GM23338 (cell line): ENCODE measurements around the gene HCFC1. TPM values are rescaled to one million over a fixed set of nuclear protein-coding genes. Genes with fewer than 3 reads are reported as not detected.
A peak's percentile ranks its signal among the peaks of the same experiment; 100 is the strongest.

ENCODE experiments used
- ATAC-seq: fragments of 200-7000 bp; cut with Tn5 transposase; 3 replicates; pipeline ENCODE4 v1.9.1; 2020
- DNase-seq: peaks from one replicate; pipeline ENCODE4 v3.0.0-alpha.2; 2015; ENCODE audit warnings: low spot score
- H2AFZ ChIP-seq: fragments of 200-600 bp; sonication (generic); 2 replicates; pipeline ENCODE4 v1.8.0; 2016; ENCODE audit warnings: antibody characterized with exemption, mild to moderate bottlenecking, moderate library complexity
- H3F3A ChIP-seq: fragments of 200-600 bp; sonication (generic); replicated peaks from 2 replicates; pipeline ENCODE4 v1.8.0; 2017; ENCODE audit warnings: antibody characterized with exemption, mixed run types, low read depth
- H3K27ac ChIP-seq: fragments of 200-600 bp; sonication (generic); 2 replicates; pipeline ENCODE4 v1.6.1; 2016; ENCODE audit warnings: low read depth
- H3K27me3 ChIP-seq: fragments of 200-600 bp; sonication (generic); 2 replicates; pipeline ENCODE4 v1.8.0; 2016; ENCODE audit warnings: mild to moderate bottlenecking, mixed run types, moderate library complexity; ENCODE audit not compliant: insufficient read depth
- H3K36me3 ChIP-seq: fragments of 200-600 bp; sonication (generic); 2 replicates; pipeline ENCODE4 v1.8.0; 2016; ENCODE audit warnings: mild to moderate bottlenecking; ENCODE audit not compliant: insufficient read depth
- H3K4me1 ChIP-seq: fragments of 200-600 bp; sonication (generic); 2 replicates; pipeline ENCODE4 v1.8.0; 2016; ENCODE audit warnings: mild to moderate bottlenecking, moderate library complexity; ENCODE audit not compliant: insufficient read depth
- H3K4me2 ChIP-seq: fragments of 200-600 bp; sonication (generic); 2 replicates; pipeline ENCODE4 v1.7.1; 2017; ENCODE audit warnings: mixed run types
- H3K4me3 ChIP-seq: fragments of 200-600 bp; sonication (generic); 2 replicates; pipeline ENCODE4 v1.6.1; 2016; ENCODE audit warnings: mixed run types
- H3K79me2 ChIP-seq: fragments of 200-600 bp; sonication (generic); replicated peaks from 2 replicates; pipeline ENCODE4 v1.8.0; 2017; ENCODE audit warnings: mild to moderate bottlenecking; ENCODE audit not compliant: insufficient read depth
- H3K9me2 ChIP-seq: fragments of 200-600 bp; sonication (generic); 2 replicates; pipeline ENCODE4 v1.8.0; 2017; ENCODE audit not compliant: insufficient read depth
- H4K20me1 ChIP-seq: fragments of 200-600 bp; sonication (generic); replicated peaks from 2 replicates; pipeline ENCODE4 v1.8.0; 2017; ENCODE audit warnings: mild to moderate bottlenecking; ENCODE audit not compliant: insufficient read depth
- H3K27ac Mint-ChIP-seq: 2 replicates; pipeline ENCODE4 v1.8.0; 2020; ENCODE audit warnings: inconsistent platforms, mild to moderate bottlenecking, moderate library complexity, mixed read lengths
- H3K27me3 Mint-ChIP-seq: 3 replicates; pipeline ENCODE4 v1.8.0; 2022; ENCODE audit warnings: low read depth, mild to moderate bottlenecking, moderate library complexity, mixed read lengths, inconsistent platforms; ENCODE audit not compliant: insufficient read depth, poor library complexity
- H3K36me3 Mint-ChIP-seq: 3 replicates; pipeline ENCODE4 v1.8.0; 2021; ENCODE audit warnings: low read depth, mild to moderate bottlenecking, inconsistent platforms, moderate library complexity, mixed read lengths
- H3K4me1 Mint-ChIP-seq: 3 replicates; pipeline ENCODE4 v1.8.0; 2020; ENCODE audit warnings: mild to moderate bottlenecking, inconsistent platforms, mixed read lengths
- H3K4me3 Mint-ChIP-seq: 3 replicates; pipeline ENCODE4 v1.8.0; 2021; ENCODE audit warnings: moderate library complexity, mild to moderate bottlenecking, inconsistent platforms, mixed read lengths
- H3K9me3 Mint-ChIP-seq: 3 replicates; pipeline ENCODE4 v1.8.0; 2020; ENCODE audit warnings: moderate library complexity, mild to moderate bottlenecking, inconsistent platforms, mixed read lengths
- CREB1 ChIP-seq: fragments of 250-450 bp; sonication (Bioruptor Pico); IDR thresholded peaks from 2 replicates; pipeline ENCODE4 v1.5.0; 2020; ENCODE audit warnings: low read depth, mild to moderate bottlenecking, moderate library complexity
- EZH2 ChIP-seq: fragments of 200-600 bp; sonication (generic); IDR thresholded peaks from one replicate; pipeline ENCODE4 v1.8.0; 2017; ENCODE audit warnings: antibody characterized with exemption, mild to moderate bottlenecking, low read depth; ENCODE audit not compliant: unreplicated experiment
- EZH2phosphoT487 ChIP-seq: fragments of 200-600 bp; sonication (generic); IDR thresholded peaks from one replicate; pipeline ENCODE4 v1.8.1; 2018; ENCODE audit warnings: antibody characterized with exemption; ENCODE audit not compliant: unreplicated experiment
- JUNB ChIP-seq: IDR thresholded peaks from one replicate; pipeline ENCODE4 v1.6.1; 2016; ENCODE audit warnings: antibody characterized with exemption; ENCODE audit not compliant: unreplicated experiment
- NANOG ChIP-seq: IDR thresholded peaks from 2 replicates; pipeline ENCODE4 v1.6.1; 2016; ENCODE audit warnings: antibody characterized with exemption, borderline replicate concordance
- POLR2AphosphoS5 ChIP-seq: IDR thresholded peaks from 2 replicates; pipeline ENCODE4 v1.6.1; 2016; ENCODE audit warnings: antibody characterized with exemption, low read depth
- STAT1 ChIP-seq: IDR thresholded peaks from one replicate; pipeline ENCODE4 v1.6.1; 2016; ENCODE audit warnings: antibody characterized with exemption; ENCODE audit not compliant: unreplicated experiment
- ZNF114 ChIP-seq: fragments of 250-450 bp; sonication (Bioruptor Pico); IDR thresholded peaks from 2 replicates; pipeline ENCODE4 v1.5.0; 2020; ENCODE audit warnings: mild to moderate bottlenecking, moderate library complexity
- ZNF331 ChIP-seq: fragments of 250-450 bp; sonication (Bioruptor Pico); IDR thresholded peaks from 2 replicates; pipeline ENCODE4 v1.5.0; 2020; ENCODE audit warnings: low read depth, mild to moderate bottlenecking, moderate library complexity
- polyA plus RNA-seq: library from polyadenylated mRNA; unstranded; fragments of >200 nt; fragmentation: Nextera tagmentation; extraction: Ambion mirVana; gene quantifications from 2 replicates; pipeline ENCODE4 v1.2.1, GENCODE V29; 2016
- total RNA-seq: library from RNA; depleted of rRNA; stranded (reverse); fragments of >200 nt; shearing (Covaris generic); gene quantifications from 2 replicates; pipeline ENCODE4 v1.2.3, GENCODE V29; 2014
- TF ChIP-seq, protein P1 (sequence below), 2 experiments: fragments of 200-600 bp in 1 of 2; sonication (generic) in 1 of 2; conservative IDR thresholded peaks; 2 replicates each; pipeline versions ENCODE4 v1.5.1 to v1.6.1; 2016 to 2017; ENCODE audit warnings: antibody characterized with exemption in 2 of 2, low read depth in 2 of 2, mild to moderate bottlenecking in 2 of 2, moderate library complexity in 1 of 2
- TF ChIP-seq, protein P2 (sequence below): fragments of 250-450 bp; sonication (Bioruptor Pico); IDR thresholded peaks from 2 replicates; pipeline ENCODE4 v1.5.0; 2020; ENCODE audit warnings: mild to moderate bottlenecking, moderate library complexity
- TF ChIP-seq, protein P3 (sequence below): IDR thresholded peaks from 2 replicates; pipeline ENCODE4 v1.6.1; 2016; ENCODE audit warnings: antibody characterized with exemption
- TF ChIP-seq, protein P4 (sequence below): IDR thresholded peaks from one replicate; pipeline ENCODE4 v1.6.1; 2018; ENCODE audit warnings: antibody characterized with exemption; ENCODE audit not compliant: unreplicated experiment

Gene HCFC1
- total and polyA plus RNA-seq, 2 experiments from 2014 or later, result 33.0 to 188 TPM

DNA sequence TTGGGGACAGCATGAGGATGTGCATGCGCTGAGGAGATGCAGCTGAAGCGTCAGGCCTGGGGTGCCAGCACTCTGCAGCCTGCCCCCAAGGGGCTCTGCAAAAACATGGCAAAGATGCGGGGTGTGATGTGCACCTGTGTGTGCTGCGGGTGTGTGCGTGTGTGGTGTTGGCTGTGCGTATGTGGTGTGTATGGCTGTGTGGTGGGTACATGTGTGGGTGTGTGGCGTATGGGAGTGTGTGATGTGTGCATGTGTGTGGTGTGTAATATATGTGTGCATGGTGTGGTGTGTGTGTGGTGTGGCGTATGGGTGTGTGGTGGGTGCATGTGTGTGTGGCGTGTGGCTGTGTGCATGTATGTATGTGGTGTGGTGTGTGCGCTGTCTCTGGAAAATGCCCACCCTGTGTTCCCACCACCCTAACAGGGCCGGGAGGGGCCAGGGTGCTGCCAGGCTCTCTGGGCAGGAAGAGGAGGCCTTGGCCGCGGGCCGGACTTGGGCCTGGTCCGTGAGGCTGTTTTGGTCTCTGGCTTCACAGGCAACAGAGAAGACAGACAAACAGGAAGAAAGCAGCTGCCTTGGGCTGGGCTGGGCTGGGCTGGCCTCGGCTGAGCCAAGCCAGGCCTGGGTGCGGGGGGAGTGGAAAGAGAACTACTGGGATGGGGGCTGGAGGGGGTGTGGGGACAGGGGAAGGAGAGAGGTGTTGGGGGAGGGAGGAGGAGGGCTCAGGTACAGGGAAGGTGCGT is 68.2 kb downstream of the HCFC1 start:
- no peaks in the 10 kb centered on the region for H3K9me2 ChIP-seq
- Mint-ChIP-seq H3K9me3 (no peaks in the 10 kb centered on the region; the same call in 2 of the 3 replicates), H3K36me3 (no peaks in the 10 kb centered on the region), H3K4me3 (no peak overlapping the region), H3K4me1 (peaks cover 26% of the 10 kb centered on the region), H3K27me3 (peaks cover 15% of the 10 kb centered on the region), H3K27ac (peak overlapping the region; percentile 77; the same call in 1 of the 2 replicates)
- H3K36me3 ChIP-seq, result no peaks in the 10 kb centered on the region
- peak; percentile 10 for ATAC-seq
- DNase-seq, result no peak
- no peak overlapping the region for H3K4me3 ChIP-seq
- no peak overlapping the region for H3K4me2 ChIP-seq
- H2AFZ ChIP-seq, result no peak overlapping the region
- H4K20me1 ChIP-seq, result no peaks in the 10 kb centered on the region
- no peak overlapping the region for H3K27ac ChIP-seq
- TF ChIP-seq JUNB, result no peak
- TF ChIP-seq, protein P1, sequence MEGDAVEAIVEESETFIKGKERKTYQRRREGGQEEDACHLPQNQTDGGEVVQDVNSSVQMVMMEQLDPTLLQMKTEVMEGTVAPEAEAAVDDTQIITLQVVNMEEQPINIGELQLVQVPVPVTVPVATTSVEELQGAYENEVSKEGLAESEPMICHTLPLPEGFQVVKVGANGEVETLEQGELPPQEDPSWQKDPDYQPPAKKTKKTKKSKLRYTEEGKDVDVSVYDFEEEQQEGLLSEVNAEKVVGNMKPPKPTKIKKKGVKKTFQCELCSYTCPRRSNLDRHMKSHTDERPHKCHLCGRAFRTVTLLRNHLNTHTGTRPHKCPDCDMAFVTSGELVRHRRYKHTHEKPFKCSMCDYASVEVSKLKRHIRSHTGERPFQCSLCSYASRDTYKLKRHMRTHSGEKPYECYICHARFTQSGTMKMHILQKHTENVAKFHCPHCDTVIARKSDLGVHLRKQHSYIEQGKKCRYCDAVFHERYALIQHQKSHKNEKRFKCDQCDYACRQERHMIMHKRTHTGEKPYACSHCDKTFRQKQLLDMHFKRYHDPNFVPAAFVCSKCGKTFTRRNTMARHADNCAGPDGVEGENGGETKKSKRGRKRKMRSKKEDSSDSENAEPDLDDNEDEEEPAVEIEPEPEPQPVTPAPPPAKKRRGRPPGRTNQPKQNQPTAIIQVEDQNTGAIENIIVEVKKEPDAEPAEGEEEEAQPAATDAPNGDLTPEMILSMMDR (conservative IDR thresholded peaks at IDR 0.05; ENCODE audit: low read depth in 2 of 2), result no peak
- TF ChIP-seq, protein P2, sequence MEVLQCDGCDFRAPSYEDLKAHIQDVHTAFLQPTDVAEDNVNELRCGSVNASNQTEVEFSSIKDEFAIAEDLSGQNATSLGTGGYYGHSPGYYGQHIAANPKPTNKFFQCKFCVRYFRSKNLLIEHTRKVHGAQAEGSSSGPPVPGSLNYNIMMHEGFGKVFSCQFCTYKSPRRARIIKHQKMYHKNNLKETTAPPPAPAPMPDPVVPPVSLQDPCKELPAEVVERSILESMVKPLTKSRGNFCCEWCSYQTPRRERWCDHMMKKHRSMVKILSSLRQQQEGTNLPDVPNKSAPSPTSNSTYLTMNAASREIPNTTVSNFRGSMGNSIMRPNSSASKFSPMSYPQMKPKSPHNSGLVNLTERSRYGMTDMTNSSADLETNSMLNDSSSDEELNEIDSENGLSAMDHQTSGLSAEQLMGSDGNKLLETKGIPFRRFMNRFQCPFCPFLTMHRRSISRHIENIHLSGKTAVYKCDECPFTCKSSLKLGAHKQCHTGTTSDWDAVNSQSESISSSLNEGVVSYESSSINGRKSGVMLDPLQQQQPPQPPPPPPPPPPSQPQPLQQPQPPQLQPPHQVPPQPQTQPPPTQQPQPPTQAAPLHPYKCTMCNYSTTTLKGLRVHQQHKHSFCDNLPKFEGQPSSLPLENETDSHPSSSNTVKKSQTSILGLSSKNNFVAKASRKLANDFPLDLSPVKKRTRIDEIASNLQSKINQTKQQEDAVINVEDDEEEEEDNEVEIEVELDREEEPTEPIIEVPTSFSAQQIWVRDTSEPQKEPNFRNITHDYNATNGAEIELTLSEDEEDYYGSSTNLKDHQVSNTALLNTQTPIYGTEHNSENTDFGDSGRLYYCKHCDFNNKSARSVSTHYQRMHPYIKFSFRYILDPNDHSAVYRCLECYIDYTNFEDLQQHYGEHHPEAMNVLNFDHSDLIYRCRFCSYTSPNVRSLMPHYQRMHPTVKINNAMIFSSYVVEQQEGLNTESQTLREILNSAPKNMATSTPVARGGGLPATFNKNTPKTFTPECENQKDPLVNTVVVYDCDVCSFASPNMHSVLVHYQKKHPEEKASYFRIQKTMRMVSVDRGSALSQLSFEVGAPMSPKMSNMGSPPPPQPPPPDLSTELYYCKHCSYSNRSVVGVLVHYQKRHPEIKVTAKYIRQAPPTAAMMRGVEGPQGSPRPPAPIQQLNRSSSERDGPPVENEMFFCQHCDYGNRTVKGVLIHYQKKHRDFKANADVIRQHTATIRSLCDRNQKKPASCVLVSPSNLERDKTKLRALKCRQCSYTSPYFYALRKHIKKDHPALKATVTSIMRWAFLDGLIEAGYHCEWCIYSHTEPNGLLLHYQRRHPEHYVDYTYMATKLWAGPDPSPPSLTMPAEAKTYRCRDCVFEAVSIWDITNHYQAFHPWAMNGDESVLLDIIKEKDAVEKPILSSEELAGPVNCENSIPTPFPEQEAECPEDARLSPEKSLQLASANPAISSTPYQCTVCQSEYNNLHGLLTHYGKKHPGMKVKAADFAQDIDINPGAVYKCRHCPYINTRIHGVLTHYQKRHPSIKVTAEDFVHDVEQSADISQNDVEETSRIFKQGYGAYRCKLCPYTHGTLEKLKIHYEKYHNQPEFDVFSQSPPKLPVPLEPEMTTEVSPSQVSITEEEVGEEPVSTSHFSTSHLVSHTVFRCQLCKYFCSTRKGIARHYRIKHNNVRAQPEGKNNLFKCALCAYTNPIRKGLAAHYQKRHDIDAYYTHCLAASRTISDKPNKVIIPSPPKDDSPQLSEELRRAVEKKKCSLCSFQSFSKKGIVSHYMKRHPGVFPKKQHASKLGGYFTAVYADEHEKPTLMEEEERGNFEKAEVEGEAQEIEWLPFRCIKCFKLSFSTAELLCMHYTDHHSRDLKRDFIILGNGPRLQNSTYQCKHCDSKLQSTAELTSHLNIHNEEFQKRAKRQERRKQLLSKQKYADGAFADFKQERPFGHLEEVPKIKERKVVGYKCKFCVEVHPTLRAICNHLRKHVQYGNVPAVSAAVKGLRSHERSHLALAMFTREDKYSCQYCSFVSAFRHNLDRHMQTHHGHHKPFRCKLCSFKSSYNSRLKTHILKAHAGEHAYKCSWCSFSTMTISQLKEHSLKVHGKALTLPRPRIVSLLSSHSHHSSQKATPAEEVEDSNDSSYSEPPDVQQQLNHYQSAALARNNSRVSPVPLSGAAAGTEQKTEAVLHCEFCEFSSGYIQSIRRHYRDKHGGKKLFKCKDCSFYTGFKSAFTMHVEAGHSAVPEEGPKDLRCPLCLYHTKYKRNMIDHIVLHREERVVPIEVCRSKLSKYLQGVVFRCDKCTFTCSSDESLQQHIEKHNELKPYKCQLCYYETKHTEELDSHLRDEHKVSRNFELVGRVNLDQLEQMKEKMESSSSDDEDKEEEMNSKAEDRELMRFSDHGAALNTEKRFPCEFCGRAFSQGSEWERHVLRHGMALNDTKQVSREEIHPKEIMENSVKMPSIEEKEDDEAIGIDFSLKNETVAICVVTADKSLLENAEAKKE (CRISPR knock-in tag), result no peak
- no peak for TF ChIP-seq POLR2AphosphoS5
- no peak for TF ChIP-seq EZH2phosphoT487
- TF ChIP-seq CREB1, result no peak
- TF ChIP-seq ZNF331 (CRISPR knock-in tag), result no peak
- TF ChIP-seq, protein P3, sequence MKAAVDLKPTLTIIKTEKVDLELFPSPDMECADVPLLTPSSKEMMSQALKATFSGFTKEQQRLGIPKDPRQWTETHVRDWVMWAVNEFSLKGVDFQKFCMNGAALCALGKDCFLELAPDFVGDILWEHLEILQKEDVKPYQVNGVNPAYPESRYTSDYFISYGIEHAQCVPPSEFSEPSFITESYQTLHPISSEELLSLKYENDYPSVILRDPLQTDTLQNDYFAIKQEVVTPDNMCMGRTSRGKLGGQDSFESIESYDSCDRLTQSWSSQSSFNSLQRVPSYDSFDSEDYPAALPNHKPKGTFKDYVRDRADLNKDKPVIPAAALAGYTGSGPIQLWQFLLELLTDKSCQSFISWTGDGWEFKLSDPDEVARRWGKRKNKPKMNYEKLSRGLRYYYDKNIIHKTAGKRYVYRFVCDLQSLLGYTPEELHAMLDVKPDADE, result no peak
- TF ChIP-seq ZNF114 (CRISPR knock-in tag), result no peak
- no peak for TF ChIP-seq EZH2
- TF ChIP-seq, protein P4, sequence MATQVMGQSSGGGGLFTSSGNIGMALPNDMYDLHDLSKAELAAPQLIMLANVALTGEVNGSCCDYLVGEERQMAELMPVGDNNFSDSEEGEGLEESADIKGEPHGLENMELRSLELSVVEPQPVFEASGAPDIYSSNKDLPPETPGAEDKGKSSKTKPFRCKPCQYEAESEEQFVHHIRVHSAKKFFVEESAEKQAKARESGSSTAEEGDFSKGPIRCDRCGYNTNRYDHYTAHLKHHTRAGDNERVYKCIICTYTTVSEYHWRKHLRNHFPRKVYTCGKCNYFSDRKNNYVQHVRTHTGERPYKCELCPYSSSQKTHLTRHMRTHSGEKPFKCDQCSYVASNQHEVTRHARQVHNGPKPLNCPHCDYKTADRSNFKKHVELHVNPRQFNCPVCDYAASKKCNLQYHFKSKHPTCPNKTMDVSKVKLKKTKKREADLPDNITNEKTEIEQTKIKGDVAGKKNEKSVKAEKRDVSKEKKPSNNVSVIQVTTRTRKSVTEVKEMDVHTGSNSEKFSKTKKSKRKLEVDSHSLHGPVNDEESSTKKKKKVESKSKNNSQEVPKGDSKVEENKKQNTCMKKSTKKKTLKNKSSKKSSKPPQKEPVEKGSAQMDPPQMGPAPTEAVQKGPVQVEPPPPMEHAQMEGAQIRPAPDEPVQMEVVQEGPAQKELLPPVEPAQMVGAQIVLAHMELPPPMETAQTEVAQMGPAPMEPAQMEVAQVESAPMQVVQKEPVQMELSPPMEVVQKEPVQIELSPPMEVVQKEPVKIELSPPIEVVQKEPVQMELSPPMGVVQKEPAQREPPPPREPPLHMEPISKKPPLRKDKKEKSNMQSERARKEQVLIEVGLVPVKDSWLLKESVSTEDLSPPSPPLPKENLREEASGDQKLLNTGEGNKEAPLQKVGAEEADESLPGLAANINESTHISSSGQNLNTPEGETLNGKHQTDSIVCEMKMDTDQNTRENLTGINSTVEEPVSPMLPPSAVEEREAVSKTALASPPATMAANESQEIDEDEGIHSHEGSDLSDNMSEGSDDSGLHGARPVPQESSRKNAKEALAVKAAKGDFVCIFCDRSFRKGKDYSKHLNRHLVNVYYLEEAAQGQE, result no peak
- TF ChIP-seq NANOG, result no peak
- TF ChIP-seq STAT1, result no peak
- no peaks in the 10 kb centered on the region for H3K79me2 ChIP-seq
- H3K27me3 ChIP-seq, result no peaks in the 10 kb centered on the region
- H3K4me1 ChIP-seq, result peaks cover 5% of the 10 kb centered on the region; the same call in 1 of the 2 replicates
- no peaks in the 10 kb centered on the region for H3F3A ChIP-seq
